Ascending aorta (tissue), 2 donors: ENCODE data around the gene RBKS. TPM values are rescaled to one million over a fixed set of nuclear protein-coding genes. Genes with fewer than 3 reads are reported as not detected.

Experiments
- DNase-seq, 2 donors: peaks; one replicate each; pipeline ENCODE4 v3.0.0-alpha.2; 2019; ENCODE audit warnings: low spot score in 2 of 2
- H3K27ac ChIP-seq, 2 donors: fragments of 200-600 bp; sonication (generic); one replicate each; pipeline ENCODE4 v1.5.1; 2016 to 2017; ENCODE audit warnings: mild to moderate bottlenecking in 1 of 2
- H3K27me3 ChIP-seq: fragments of 200-600 bp; sonication (generic); one replicate; pipeline ENCODE4 v1.5.1; 2017
- H3K36me3 ChIP-seq, 2 donors: fragments of 200-600 bp; sonication (generic); one replicate each; pipeline ENCODE4 v1.5.1; 2016
- H3K4me1 ChIP-seq, 2 donors: fragments of 200-600 bp; sonication (generic); one replicate each; pipeline ENCODE4 v1.5.1; 2016 to 2017; ENCODE audit warnings: mild to moderate bottlenecking in 1 of 2
- H3K4me3 ChIP-seq, 2 donors: fragments of 200-600 bp; sonication (generic); one replicate each; pipeline ENCODE4 v1.5.1; 2016 to 2017; ENCODE audit warnings: mild to moderate bottlenecking in 1 of 2
- H3K9me3 ChIP-seq, 2 donors: fragments of 200-600 bp; sonication (generic); one replicate each; pipeline ENCODE4 v1.5.1; 2016
- CTCF ChIP-seq, 3 experiments: fragments of 200-600 bp in 2 of 3; fragments of 450-650 bp in 1 of 3; sonication (generic) in 2 of 3; IDR thresholded peaks; one replicate each; pipeline ENCODE4 v1.5.1; 2016 to 2019; ENCODE audit warnings: antibody characterized with exemption in 3 of 3, mild to moderate bottlenecking in 1 of 3, moderate library complexity in 1 of 3
- intact Hi-C: fragments of 100-400 bp; cut with DNase I; formaldehyde crosslinking; loops from one replicate; pipeline ENCODE4 v1.15.1; 2023
- total RNA-seq: library from RNA; depleted of rRNA; stranded (reverse); fragments of >200 nt; gene quantifications from one replicate; pipeline ENCODE4 v1.1.0, GENCODE V29; 2016

Gene RBKS
- total RNA-seq, 1 donor from 2014 or later: not detected

DNA sequence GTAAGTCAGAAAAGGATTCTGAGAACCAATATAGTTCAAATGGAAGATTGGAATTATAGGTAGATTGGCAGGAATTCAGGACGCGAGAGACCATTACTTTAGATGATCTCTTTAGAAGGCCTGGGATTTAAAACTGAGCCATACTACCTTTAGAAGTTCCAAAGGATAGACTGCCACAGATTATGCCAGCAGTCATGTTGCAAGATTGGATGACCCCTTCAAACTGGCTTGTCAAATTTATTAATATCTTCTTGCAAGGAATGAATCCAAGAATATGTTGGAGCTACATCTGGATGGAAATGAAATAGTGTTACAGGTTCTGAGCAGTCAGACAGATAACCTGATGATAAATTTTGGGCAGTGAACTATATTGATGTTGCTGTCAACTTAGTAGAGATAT lies 22.3 kb upstream of the RBKS start:
- intact Hi-C loops: no loop called here

GRCh38 chr2:27911458-27912210 lies 21.4 kb upstream of the RBKS start:
- Histone ChIP-seq H3K27me3 (no peaks in the 10 kb centered on the region), H3K4me3 (no peak overlapping the region), H3K27ac (no peak overlapping the region), H3K4me1 (peaks cover 0 to 6% of the 10 kb centered on the region in 2 donors), H3K36me3 (no peaks in the 10 kb centered on the region), H3K9me3 (no peaks in the 10 kb centered on the region)
- TF ChIP-seq CTCF (IDR thresholded peaks at IDR 0.05): no peak
- intact Hi-C loops: no loop called here
- DNase-seq: no peak

More for the DNA sequence above, 22.3 kb upstream of the RBKS start:
- Histone ChIP-seq H3K9me3 (no peaks in the 10 kb centered on the region), H3K4me1 (peaks cover 0 to 6% of the 10 kb centered on the region in 2 donors), H3K36me3 (no peaks in the 10 kb centered on the region), H3K4me3 (no peak overlapping the region), H3K27ac (no peak overlapping the region), H3K27me3 (no peaks in the 10 kb centered on the region)
- DNase-seq: no peak
- no peak for TF ChIP-seq CTCF (IDR thresholded peaks at IDR 0.05)

DNA sequence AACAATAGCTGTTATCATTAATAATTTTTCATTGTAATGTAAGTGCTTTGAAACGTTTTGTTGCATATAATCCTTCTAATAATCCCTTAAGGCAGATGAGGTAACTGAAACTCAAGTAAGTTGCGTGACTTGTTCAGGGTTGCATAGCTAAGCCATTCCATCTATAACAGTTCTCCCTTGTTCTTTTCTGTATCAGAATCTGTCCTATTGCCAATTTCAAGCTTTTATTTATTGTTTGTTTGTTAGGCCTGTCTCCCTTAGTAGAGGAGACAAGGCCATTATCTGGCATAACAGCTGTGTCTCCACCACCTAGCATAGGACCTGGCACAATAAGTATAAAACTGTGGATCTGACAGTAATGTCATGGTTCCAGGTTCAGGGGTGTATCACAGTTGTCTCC lies 19.7 kb upstream of the RBKS start:
- Histone ChIP-seq H3K36me3 (no peaks in the 10 kb centered on the region), H3K4me3 (no peak overlapping the region), H3K9me3 (no peaks in the 10 kb centered on the region), H3K4me1 (peaks cover 0 to 2% of the 10 kb centered on the region in 2 donors), H3K27ac (no peak overlapping the region), H3K27me3 (no peaks in the 10 kb centered on the region)
- no peak for DNase-seq
- intact Hi-C loops: no loop called here
- no peak for TF ChIP-seq CTCF (IDR thresholded peaks at IDR 0.05)

- Histone ChIP-seq H3K4me3 (no peak overlapping the region), H3K4me1 (no peaks in the 10 kb centered on the region), H3K27me3 (no peaks in the 10 kb centered on the region), H3K27ac (no peak overlapping the region), H3K9me3 (no peaks in the 10 kb centered on the region), H3K36me3 (no peaks in the 10 kb centered on the region)
- TF ChIP-seq CTCF (IDR thresholded peaks at IDR 0.05): no peak
- no peak for DNase-seq
- intact Hi-C loops: no loop called here
Measured at GRCh38 chr2:27907547-27907946, 17.4 kb upstream of the RBKS start.

DNA sequence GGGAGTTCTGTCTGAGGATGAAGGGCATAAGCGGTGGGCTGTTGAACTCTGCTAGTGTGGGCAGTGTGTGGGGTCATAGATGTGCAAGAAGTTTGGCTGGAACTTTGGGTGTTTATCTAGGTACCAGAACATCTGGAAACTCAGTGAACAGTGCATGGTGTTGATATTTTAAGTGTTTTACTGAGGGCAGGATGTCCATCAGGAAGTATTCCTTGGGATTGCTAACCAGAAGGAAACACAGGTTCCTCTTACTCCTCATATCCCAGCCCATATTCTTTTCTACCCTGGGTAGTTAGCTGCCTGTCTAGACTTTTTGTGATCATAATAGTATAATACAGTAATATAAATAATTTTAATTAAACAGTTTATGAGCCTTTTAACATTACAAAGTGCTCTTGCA lies 15.9 kb upstream of the RBKS start:
- DNase-seq: no peak
- H3K27ac ChIP-seq: no peak overlapping the region
- H3K9me3 ChIP-seq: no peaks in the 10 kb centered on the region
- no peak for TF ChIP-seq CTCF (IDR thresholded peaks at IDR 0.05)
- no peaks in the 10 kb centered on the region for H3K4me1 ChIP-seq
- intact Hi-C loops: no loop called here
- H3K36me3 ChIP-seq: no peaks in the 10 kb centered on the region
- no peaks in the 10 kb centered on the region for H3K27me3 ChIP-seq
- no peak overlapping the region for H3K4me3 ChIP-seq

GRCh38 chr2:27904405-27904665 lies 14.1 kb upstream of the RBKS start:
- no peaks in the 10 kb centered on the region for H3K9me3 ChIP-seq
- TF ChIP-seq CTCF (IDR thresholded peaks at IDR 0.05): no peak
- H3K27me3 ChIP-seq: no peaks in the 10 kb centered on the region
- intact Hi-C loops: no loop called here
- no peaks in the 10 kb centered on the region for H3K4me1 ChIP-seq
- H3K4me3 ChIP-seq: no peak overlapping the region
- H3K27ac ChIP-seq: no peak overlapping the region
- H3K36me3 ChIP-seq: no peaks in the 10 kb centered on the region
- DNase-seq: no peak
